ENCODE measurements around the gene SORCS2. TPM values are rescaled to one million over a fixed set of nuclear protein-coding genes. Genes with fewer than 3 reads are reported as not detected.

Gene SORCS2
- total and polyA plus RNA-seq, 7 donors = 0.18 to 1.5 (median 0.36) TPM

DNA sequence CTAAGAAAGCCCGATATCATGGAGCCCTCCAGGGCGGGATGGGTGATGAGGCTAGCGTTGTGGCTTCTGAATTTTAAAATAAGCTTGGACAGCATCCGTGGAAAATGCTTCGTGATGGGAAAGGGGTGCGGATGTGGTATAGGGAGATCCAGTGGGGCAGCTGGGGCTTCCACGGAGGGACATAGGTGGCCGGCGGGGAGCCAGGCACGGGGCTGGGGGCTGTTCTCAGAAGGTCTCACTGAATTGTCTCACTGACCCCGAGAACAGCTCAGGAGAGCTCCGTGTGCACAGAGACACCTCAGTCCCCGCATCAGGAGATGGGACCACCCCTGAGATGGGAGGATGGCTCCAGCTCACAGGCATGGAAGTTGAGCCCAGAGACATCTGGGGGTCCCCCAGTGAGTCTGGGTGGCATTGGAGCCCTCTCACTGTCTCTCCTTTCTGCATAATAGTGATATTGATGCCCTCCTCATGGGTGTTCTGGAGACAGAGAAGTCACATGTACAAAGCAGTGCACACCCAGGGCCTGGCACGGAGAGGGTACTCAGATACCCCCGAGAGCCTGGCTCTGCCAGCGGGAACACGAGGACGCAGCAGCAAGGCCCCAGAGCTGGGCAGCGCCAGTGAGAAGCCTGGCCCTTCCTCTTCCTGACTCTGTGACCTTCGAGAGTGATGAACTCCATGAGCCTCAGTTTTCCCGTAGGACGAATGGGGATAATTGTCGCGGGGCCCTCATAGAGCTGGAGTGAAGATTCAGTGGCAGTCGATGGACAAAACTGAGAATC lies 313.0 kb downstream of the SORCS2 start:
- Histone ChIP-seq H3K4me3 (no peak overlapping the region), H3K27me3 (ENCODE audit: insufficient read depth in 3 of 3, low read length in 2 of 3) (peaks cover 0 to 25% (median 10%) of the 10 kb centered on the region in 3 donors), H3K9me3 (no peaks in the 10 kb centered on the region), H3K4me1 (no peaks in the 10 kb centered on the region), H3K36me3 (ENCODE audit: insufficient read depth in 1 of 2, low read depth in 1 of 2) (no peaks in the 10 kb centered on the region), H3K27ac (no peak overlapping the region)
- 92 to 96% (median 94%) methylated on average over 25 of the region's 25 CpGs for WGBS, 3 donors
- intact Hi-C loops (cut with DNase I) = no loop called here
- DNase-seq = no peak
- no peak for ATAC-seq
- TF ChIP-seq, protein P1, sequence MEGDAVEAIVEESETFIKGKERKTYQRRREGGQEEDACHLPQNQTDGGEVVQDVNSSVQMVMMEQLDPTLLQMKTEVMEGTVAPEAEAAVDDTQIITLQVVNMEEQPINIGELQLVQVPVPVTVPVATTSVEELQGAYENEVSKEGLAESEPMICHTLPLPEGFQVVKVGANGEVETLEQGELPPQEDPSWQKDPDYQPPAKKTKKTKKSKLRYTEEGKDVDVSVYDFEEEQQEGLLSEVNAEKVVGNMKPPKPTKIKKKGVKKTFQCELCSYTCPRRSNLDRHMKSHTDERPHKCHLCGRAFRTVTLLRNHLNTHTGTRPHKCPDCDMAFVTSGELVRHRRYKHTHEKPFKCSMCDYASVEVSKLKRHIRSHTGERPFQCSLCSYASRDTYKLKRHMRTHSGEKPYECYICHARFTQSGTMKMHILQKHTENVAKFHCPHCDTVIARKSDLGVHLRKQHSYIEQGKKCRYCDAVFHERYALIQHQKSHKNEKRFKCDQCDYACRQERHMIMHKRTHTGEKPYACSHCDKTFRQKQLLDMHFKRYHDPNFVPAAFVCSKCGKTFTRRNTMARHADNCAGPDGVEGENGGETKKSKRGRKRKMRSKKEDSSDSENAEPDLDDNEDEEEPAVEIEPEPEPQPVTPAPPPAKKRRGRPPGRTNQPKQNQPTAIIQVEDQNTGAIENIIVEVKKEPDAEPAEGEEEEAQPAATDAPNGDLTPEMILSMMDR (IDR thresholded peaks at IDR 0.05) = no peak

DNA sequence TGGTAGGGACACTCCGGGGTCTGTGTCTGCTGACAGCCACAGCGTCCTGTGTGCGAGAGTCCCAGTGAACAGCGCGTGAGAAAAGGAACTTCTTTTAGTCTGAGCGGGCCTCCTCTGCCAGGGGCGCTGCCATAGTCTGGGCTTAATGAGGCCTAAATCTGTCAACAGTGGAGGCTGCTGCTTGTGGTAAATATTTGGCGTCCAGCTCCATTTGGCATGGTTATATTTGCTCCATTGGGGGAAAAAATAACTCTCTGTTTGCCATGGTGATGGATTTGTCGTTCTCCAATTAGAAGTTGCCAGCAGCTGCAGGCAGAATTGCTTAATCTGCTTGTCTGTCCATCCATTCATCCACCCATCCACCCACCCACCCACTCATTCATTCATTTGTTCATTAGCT lies 313.8 kb downstream of the SORCS2 start:
- H3K4me3 ChIP-seq = no peak overlapping the region
- no peaks in the 10 kb centered on the region for H3K36me3 ChIP-seq (ENCODE audit: insufficient read depth in 1 of 2, low read depth in 1 of 2)
- ATAC-seq = no peak
- no peaks in the 10 kb centered on the region for H3K9me3 ChIP-seq
- TF ChIP-seq, protein P1 (IDR thresholded peaks at IDR 0.05) = no peak
- intact Hi-C loops (cut with DNase I) = no loop called here
- no peak for DNase-seq
- H3K4me1 ChIP-seq = no peaks in the 10 kb centered on the region
- WGBS, 3 donors = 68 to 76% (median 75%) methylated on average over 9 of the region's 9 CpGs
- no peak overlapping the region for H3K27ac ChIP-seq
- H3K27me3 ChIP-seq (ENCODE audit: insufficient read depth in 3 of 3, low read length in 2 of 3) = peaks cover 0 to 28% (median 10%) of the 10 kb centered on the region in 3 donors

DNA sequence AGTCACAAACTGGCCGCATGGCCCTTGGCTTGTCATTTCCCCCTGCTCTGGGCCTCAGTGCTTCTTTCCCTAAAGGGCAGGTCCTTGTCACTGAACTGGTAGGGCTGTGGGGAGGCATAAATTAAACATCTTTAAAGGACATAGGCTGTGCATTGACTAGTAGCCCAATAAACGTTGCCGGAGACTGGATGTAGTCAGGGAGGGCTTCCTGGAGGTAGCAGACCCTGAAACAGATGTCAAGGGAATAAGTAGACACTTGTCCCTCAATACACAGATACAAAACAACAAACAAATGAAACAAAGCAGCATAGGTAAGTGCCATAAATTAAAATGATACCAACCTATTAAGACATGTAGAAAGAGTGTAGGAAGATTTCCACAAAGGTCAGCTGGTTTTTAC lies 314.2 kb downstream of the SORCS2 start:
- Histone ChIP-seq H3K9me3 (no peaks in the 10 kb centered on the region), H3K27me3 (ENCODE audit: insufficient read depth in 3 of 3, low read length in 2 of 3) (peaks cover 0 to 28% (median 10%) of the 10 kb centered on the region in 3 donors), H3K4me3 (no peak overlapping the region), H3K27ac (no peak overlapping the region), H3K4me1 (no peaks in the 10 kb centered on the region), H3K36me3 (ENCODE audit: insufficient read depth in 1 of 2, low read depth in 1 of 2) (no peaks in the 10 kb centered on the region)
- WGBS, 3 donors = 81 to 92% (median 82%) methylated on average over 3 of the region's 3 CpGs
- intact Hi-C loops (cut with DNase I) = no loop called here
- no peak for ATAC-seq
- DNase-seq = no peak
- TF ChIP-seq, protein P1 (IDR thresholded peaks at IDR 0.05) = no peak

DNA sequence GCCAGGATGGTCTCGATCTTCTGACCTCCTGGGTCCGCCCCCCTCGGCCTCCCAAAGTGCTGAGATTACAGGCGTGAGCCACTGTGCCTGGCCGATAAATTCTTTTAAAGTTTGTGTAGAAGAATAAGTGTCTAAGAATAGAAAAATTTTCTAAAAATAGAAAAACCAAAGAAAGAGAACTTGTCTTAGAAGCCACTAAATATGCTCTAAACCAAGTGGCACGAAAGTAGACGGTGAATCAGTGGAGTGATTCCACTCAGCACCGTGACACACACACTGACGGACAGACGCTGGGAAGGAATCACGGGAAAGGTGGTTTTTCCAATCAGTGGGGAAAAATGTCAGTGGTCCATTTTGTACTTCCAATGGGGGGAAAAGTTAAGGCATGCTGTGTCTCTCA lies 315.0 kb downstream of the SORCS2 start:
- Histone ChIP-seq H3K4me3 (no peak overlapping the region), H3K27me3 (ENCODE audit: insufficient read depth in 3 of 3, low read length in 2 of 3) (peaks cover 0 to 28% (median 10%) of the 10 kb centered on the region in 3 donors), H3K36me3 (ENCODE audit: insufficient read depth in 1 of 2, low read depth in 1 of 2) (no peaks in the 10 kb centered on the region), H3K4me1 (no peaks in the 10 kb centered on the region), H3K27ac (no peak overlapping the region), H3K9me3 (no peaks in the 10 kb centered on the region)
- DNase-seq (no peak), ATAC-seq (no peak)
- intact Hi-C loops (cut with DNase I) = no loop called here
- WGBS, 3 donors = 76 to 83% (median 79%) methylated on average over 11 of the region's 11 CpGs
- TF ChIP-seq, protein P1 (IDR thresholded peaks at IDR 0.05) = no peak

All from psoas muscle (tissue), 8 donors.